GM12875 (cell line): Measurements from ENCODE around the gene FBXO5.

ENCODE experiments used
- H3K4me3 ChIP-seq: one replicate; pipeline ENCODE4 v1.5.1; 2011; ENCODE audit warnings: low read depth, low read length, control low read depth
- TF ChIP-seq, protein P1 (sequence below): IDR thresholded peaks from 2 replicates; pipeline ENCODE4 v1.5.1; 2011; ENCODE audit warnings: low read depth, mild to moderate bottlenecking, control low read depth, inconsistent platforms, low read length, moderate library complexity, borderline replicate concordance; ENCODE audit not compliant: insufficient read depth

Gene FBXO5

DNA sequence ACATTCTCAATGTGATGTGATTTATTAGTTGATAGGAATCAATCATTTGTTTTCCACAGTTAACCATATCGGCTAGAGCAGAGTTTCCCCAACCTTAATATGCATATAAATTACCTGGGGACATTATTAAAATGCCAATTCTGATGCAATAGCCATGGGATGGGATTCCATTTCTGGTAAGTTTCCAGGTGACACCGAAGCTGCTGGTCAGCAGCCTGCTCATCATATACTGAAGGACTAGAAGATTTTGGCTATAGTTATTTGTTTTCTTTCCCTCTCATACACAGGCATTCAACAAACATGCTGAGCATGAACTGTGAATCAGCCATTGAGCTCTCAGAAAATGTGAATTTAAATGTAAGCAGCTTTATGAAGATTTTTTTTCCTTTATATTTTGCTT lies 35.8 kb downstream of the FBXO5 start:
- H3K4me3 ChIP-seq, result no peak overlapping the region
- TF ChIP-seq, protein P1, sequence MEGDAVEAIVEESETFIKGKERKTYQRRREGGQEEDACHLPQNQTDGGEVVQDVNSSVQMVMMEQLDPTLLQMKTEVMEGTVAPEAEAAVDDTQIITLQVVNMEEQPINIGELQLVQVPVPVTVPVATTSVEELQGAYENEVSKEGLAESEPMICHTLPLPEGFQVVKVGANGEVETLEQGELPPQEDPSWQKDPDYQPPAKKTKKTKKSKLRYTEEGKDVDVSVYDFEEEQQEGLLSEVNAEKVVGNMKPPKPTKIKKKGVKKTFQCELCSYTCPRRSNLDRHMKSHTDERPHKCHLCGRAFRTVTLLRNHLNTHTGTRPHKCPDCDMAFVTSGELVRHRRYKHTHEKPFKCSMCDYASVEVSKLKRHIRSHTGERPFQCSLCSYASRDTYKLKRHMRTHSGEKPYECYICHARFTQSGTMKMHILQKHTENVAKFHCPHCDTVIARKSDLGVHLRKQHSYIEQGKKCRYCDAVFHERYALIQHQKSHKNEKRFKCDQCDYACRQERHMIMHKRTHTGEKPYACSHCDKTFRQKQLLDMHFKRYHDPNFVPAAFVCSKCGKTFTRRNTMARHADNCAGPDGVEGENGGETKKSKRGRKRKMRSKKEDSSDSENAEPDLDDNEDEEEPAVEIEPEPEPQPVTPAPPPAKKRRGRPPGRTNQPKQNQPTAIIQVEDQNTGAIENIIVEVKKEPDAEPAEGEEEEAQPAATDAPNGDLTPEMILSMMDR, result no peak

DNA sequence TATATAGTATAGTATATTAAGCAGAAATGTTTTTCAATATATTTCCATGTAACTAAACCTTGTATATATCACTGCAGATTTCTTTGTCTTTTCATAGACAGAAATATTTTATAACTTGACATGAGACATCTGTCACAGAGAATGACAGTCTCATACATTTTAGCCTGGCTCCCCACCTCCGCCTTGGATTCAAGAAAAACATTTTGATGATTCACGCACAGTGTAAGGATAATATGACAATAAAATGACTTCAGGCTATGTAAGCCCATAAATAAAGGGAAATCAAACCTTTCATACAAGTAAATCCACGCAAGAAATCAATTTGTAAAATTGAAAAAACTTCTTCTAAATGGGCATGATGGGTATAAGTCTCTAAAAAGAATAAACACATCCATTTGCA lies 36.4 kb downstream of the FBXO5 start:
- TF ChIP-seq, protein P1, result no peak
- H3K4me3 ChIP-seq, result no peak overlapping the region

DNA sequence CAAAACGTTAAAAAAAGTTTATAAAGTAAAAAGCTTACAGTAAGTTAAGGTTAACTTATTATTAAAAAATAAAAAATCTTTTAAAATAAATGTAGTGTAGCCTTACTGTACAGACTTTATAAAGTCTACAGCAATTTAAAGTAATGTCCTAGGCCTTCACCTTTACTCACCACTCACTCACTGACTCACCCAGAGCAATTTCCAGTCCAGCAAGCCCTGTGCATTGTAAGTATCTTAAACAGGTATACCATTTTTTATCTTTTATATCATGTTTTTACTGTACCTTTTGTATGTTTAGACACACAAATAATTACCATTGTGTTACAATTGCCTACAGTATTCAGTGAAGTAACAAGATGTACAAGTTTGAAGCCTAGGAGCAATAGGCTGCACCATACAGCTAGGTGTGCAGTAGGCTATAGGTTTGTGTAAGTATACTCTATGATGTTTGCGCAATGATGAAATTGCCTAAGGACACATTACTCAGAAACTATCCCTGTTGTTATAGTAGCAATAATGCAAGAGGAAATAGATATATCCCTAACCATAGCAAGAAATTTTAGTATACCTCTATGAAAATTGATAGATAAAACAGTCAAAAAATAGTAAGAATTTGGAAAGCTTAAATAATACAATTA lies 39.5 kb downstream of the FBXO5 start:
- TF ChIP-seq, protein P1, result no peak
- H3K4me3 ChIP-seq, result no peak overlapping the region

DNA sequence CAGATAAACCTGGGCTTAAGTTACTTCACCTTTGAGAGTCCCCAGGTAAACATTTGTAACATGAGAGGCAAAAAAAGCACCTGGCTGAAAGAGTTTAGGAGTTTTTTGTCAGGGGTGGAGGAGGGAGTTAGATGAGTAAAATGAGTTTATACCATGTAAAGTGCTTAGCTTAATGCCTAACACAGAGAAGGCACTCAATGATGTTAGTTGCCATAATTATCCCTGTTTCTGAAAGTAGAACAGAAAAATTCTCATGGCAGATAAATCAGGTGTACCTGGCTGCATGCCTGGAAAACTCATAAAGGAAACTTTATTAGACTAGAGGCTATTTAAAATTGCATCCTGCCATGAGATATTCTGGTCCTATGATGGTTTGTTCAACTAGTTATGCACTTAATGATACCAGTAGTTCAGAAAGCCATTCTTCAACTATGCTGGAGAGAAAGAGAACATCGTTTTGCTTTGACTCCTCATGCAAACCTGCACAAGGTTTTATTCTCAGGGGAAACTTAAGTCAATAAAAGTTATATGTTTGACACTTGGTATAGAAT lies 40.4 kb downstream of the FBXO5 start:
- TF ChIP-seq, protein P1, result no peak
- H3K4me3 ChIP-seq, result no peak overlapping the region

DNA sequence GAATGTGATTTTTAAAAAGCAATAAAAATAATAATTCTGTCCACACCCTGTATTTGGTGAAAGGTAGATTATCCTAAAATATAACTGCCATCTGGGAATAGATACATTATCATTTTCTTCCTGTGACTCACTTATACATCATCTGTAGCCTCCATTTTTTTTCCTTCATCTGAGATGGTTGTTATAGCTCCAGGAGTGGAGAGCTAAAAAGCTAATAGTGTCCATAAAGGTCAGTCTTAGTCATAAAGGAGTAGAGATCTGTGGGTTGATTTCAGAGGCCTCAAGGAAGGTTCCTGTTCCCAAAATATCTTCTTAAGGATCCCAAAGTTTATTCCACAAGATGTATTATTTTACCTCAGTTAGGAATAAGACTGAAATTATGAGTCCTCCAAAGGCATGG lies 41.1 kb downstream of the FBXO5 start:
- TF ChIP-seq, protein P1, result no peak
- H3K4me3 ChIP-seq, result no peak overlapping the region

DNA sequence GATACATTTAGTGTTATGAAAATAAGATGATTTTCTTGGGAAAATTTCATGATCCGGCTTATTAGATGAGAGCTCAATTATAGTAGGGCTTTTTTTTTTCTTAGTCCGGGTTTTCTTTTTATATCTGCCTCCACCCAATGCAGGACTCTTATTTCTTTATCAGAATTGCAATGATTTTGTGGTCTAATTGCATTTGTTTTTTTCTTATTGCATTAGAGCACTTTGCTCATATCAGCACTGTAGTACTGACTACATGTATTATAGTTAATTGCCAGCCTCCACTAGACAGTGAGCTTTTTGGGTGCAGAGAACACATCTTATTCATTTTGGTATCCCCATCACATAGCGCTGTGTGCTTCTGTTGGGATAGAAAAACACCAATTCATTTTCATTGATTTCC lies 50.0 kb downstream of the FBXO5 start:
- TF ChIP-seq, protein P1, result no peak
- no peak overlapping the region for H3K4me3 ChIP-seq

DNA sequence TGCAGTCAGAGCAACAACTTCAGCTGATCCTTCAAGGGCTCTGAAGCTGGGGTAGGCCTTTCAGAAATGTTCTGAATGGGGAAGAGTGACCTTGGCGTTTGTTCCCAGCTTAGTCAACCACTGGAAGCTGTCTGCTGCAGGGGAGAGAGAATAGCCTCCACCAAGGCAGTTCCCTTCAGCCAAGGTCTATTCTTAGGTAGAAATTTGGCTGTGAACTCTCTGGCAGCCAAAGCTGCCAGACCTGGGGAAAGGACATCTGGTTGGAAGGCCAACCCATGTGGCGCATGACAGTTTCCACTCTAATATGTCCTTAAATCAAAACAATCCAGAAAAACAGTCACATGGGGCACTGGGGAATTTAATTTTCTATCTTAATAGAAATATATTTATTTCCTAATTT lies 60.1 kb downstream of the FBXO5 start:
- TF ChIP-seq, protein P1, result no peak
- H3K4me3 ChIP-seq, result no peak overlapping the region
